ENCODE measurements around the gene GJD3.

GRCh38 chr17:40326014-40326831, 38.3 kb downstream of the GJD3 start:
- no peak for TF ChIP-seq CTCF (IDR thresholded peaks at IDR 0.05)
- no peak for TF ChIP-seq POLR2AphosphoS5 (IDR thresholded peaks at IDR 0.05)

All from gastroesophageal sphincter (tissue), 3 donors.